GM19395 (cell line): Measurements from ENCODE around the gene SAP25.
"Not testable (repeated sequence)": the region's sequence is repeated elsewhere in the genome, so short reads cannot be mapped to it uniquely, and the experiment has no call there.

Source experiments
- ATAC-seq: cut with Tn5 transposase; IDR thresholded peaks from one replicate; pipeline ENCODE4 v1.9.1; 2021; ENCODE audit warnings: mild to moderate bottlenecking, moderate library complexity; ENCODE audit not compliant: unreplicated experiment

SAP25 gene

DNA sequence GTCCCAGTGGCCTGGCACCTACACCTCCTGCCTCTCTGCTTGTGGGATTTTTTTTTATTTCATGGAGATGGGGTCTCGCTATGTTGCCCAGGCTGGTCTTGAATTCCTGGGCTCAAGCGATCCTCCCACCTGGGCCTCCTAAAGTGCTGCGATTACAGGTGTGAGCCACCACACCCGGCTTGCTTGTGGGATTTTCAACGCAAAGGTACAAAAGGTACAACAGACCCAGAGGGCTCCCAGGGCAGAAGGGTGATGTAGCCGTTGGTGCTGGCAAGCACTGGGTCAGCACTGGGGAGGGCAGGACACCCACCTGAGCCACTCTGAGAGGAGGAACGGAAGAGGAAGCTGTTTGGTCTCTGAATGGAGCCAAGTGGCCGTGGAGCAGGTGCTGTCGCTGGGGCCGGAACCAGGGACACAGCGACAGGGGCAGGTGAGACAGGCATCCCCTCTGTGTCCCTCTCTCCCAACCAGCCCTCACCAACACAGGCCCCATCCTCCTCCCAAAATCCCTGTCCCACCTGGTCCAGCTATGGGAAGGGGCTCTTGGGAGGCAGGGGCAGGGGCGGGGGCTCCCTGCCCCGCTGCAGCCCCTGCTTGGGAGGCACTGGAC is 2.8 kb upstream of the SAP25 start:
- ATAC-seq: no peak

- ATAC-seq: no peak
Measured at GRCh38 chr7:100575746-100576383, 2.2 kb upstream of the SAP25 start.

DNA sequence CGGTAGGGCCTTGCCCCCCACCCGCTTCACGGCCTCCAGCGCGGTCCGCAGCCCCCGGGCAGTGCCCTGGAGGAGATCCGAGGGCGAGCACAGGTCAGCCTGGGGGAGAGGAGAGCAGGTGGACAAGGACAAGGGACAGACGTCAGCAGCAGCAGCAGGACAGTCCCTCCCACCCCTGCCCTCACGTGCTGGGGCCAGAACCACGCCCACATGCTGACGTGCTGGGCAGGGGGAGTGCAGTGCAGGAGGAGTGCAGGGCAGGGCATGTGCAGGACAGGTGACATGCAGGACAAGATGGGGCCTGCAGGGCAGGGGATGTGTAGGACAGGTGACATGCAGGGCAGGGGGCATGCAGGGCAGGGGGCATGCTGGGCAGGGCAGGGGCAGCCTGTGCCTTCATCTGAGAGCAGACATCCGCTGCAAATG is 1.5 kb upstream of the SAP25 start:
- ATAC-seq: no peak

- ATAC-seq: no peak
Measured at GRCh38 chr7:100574362-100575205, 884 bp upstream of the SAP25 start.

GRCh38 chr7:100572949-100573675 is 588 bp downstream of the SAP25 start:
- ATAC-seq: no peak

GRCh38 chr7:100572281-100572948 is 1.3 kb downstream of the SAP25 start:
- ATAC-seq: no peak

- no peak for ATAC-seq
Measured at GRCh38 chr7:100571829-100572116, 1.9 kb downstream of the SAP25 start.

- ATAC-seq: no peak
Measured at GRCh38 chr7:100570954-100571828, 2.5 kb downstream of the SAP25 start.

GRCh38 chr7:100568896-100569844 is 4.5 kb downstream of the SAP25 start:
- ATAC-seq: no peak

- no peak for ATAC-seq
Measured at GRCh38 chr7:100568176-100568895, 5.4 kb downstream of the SAP25 start.

GRCh38 chr7:100567751-100568175 is 5.9 kb downstream of the SAP25 start:
- no peak for ATAC-seq

DNA sequence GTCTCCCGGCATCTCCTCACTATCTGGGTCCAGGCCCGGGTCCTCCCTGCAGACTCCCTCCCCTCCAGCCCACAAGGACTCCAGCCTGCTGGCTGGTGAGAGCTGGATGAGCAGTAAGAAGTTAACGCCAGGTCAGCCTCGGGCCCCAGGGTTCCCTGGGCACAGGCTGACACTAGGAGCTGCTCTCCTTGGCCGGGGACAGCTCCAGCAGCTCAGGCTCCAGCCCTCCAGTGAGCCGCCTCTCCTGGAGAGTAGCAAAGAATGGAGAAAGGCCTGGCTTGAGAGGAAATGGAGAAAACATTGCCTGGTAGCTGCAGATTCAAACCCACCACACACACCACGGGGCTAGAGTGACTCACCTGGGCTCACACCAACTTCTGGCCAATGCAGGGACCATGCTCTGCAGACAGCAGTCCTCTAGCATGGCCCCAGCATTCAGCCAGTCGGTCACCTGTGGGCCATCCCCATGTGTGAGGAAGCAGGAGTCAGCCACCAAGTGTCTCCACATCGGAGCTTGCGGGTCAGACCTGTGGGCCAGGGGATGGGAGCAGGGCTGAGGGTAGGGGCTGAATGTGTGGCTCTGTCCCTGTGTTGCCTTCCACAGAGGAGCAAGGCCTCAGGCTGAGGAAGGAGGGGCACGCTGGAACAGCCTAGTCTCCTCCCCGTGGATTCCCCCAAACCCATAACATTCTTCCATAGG is 6.5 kb downstream of the SAP25 start:
- ATAC-seq: no peak

DNA sequence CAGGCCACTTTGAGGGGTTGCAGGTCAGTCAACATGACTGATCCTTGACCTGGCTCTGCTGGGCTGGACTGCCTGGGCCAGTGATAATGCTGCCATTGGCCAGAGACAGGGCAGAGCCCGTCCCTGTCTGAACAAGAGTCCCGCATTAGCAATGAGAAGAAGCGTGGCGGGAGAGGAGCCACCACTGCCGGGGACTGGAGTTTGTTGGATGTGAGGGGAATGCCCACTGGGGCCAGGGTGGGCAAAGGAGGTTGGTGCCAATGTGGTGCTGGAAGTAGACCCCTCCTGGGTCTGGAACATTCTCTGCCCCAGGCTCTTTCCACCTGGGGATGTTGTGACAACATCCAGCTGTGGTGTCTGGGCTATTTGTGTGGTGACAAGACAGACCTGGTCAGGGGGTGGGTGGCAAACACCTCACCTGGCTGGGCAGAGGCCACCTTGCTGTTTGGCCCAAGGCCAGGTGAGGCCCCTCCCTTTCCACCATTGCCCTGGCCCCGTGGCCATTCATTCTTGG is 7.6 kb downstream of the SAP25 start:
- ATAC-seq: no peak

- ATAC-seq: no peak
Measured at GRCh38 chr7:100565133-100565571, 8.5 kb downstream of the SAP25 start.

- not testable (repeated sequence) for ATAC-seq
Measured at GRCh38 chr7:100564405-100564804, 9.3 kb downstream of the SAP25 start.

- no peak for ATAC-seq
Measured at GRCh38 chr7:100563809-100564400, 9.8 kb downstream of the SAP25 start.

DNA sequence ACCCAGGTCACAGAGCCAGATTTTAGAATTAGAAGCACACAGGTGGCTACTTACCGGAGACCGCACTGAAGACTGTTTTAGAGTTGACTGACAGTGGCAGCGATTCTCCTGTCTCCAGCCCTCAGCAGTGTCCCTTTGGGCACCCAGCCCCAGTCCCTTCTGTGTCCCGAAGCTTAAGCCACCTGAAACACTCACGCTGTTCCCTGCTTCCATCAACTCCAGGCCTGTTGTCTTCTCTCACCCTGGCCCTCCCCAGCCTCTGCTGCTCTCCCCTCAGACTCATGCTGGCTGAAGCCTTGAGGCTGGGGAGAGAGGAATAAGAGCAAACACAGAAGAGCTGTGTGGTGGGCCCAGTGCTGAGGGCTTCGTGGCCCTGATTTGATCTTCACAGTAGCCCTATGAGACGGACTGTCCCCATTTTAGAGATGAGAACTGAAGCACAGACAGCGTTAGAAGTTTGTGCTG is 10.6 kb downstream of the SAP25 start:
- ATAC-seq: no peak
